ENCODE data around the gene KDM6B.

The KDM6B gene

GRCh38 chr17:7882068-7882467 is 48.1 kb downstream of the KDM6B start:
- no peak for DNase-seq

GRCh38 chr17:7882629-7883028 is 48.6 kb downstream of the KDM6B start:
- DNase-seq = no peak
